Ovary (tissue), 9 donors: Measurements from ENCODE around the gene WARS2. TPM values are rescaled to one million over a fixed set of nuclear protein-coding genes. Genes with fewer than 3 reads are reported as not detected.

ENCODE experiments used
- DNase-seq, 5 donors: peaks; one replicate each; pipeline ENCODE4 v3.0.0-alpha.2; 2019 to 2020
- H3K27ac ChIP-seq, 2 donors: fragments of 200-600 bp; one replicate each; pipeline versions ENCODE4 v1.5.1 to v1.8.0; 2019 to 2022
- H3K27me3 ChIP-seq: fragments of 200-600 bp; one replicate; pipeline ENCODE4 v1.8.0; 2022
- H3K36me3 ChIP-seq: fragments of 200-600 bp; sonication (generic); one replicate; pipeline ENCODE4 v1.5.1; 2019
- H3K4me1 ChIP-seq: one replicate; pipeline ENCODE4 v1.8.1; 2013; ENCODE audit warnings: mild to moderate bottlenecking, moderate library complexity; ENCODE audit not compliant: insufficient read depth
- H3K4me3 ChIP-seq: fragments of 200-600 bp; sonication (generic); one replicate; pipeline ENCODE4 v1.5.1; 2017
- H3K9me3 ChIP-seq, 2 donors: fragments of 200-600 bp in 1 of 2; sonication (generic) in 1 of 2; one replicate each; pipeline versions ENCODE4 v1.5.1 to v1.8.1; 2013 to 2019; ENCODE audit warnings: mild to moderate bottlenecking in 1 of 2, moderate library complexity in 1 of 2
- CTCF ChIP-seq, 3 donors: fragments of 450-650 bp in 2 of 3; fragments of 200-600 bp in 1 of 3; IDR thresholded peaks; one replicate each; pipeline versions ENCODE4 v1.5.1 to v1.8.0; 2016 to 2022; ENCODE audit warnings: antibody characterized with exemption in 3 of 3, mild to moderate bottlenecking in 1 of 3
- EP300 ChIP-seq: sonication (generic); formaldehyde crosslinking; IDR thresholded peaks from one replicate; pipeline ENCODE4 v1.6.1; 2017; ENCODE audit warnings: antibody characterized with exemption
- POLR2A ChIP-seq: fragments of 450-650 bp; IDR thresholded peaks from one replicate; pipeline ENCODE4 v1.6.1; 2017; ENCODE audit warnings: antibody characterized with exemption, mild to moderate bottlenecking, moderate library complexity
- WGBS, 3 donors: extraction: QIAGEN DNeasy Blood & Tissue Kit in 1 of 3; methylation state at CpG; one replicate each; pipeline versions ENCODE4 v1.1.5 to v1.1.7; 2013 to 2017; 5-methylcytosine and 5-hydroxymethylcytosine counted together
- intact Hi-C, 4 donors: fragments of 100-400 bp; cut with DNase I; formaldehyde crosslinking; loops; one replicate each; pipeline versions ENCODE4 v1.11.0 to v1.15.1; 2022 to 2023
- polyA plus RNA-seq, 2 donors: library from polyadenylated mRNA; stranded (reverse); fragments of 200-250 nt in 1 of 2; fragments of 350-450 nt in 1 of 2; fragmentation: Illumina TruSeq in 1 of 2; extraction: RNeasy Lipid Tissue Mini Kit (QIAGEN cat#74804) in 1 of 2; gene quantifications; one replicate each; pipeline ENCODE4 v1.2.3, GENCODE V29; 2013 to 2014
- total RNA-seq, 7 donors: library from RNA; depleted of rRNA in 2 of 7; stranded (reverse); fragments of >200 nt in 2 of 7; fragmentation: NEBNext Ultra II Directional in 3 of 7; extraction: Animal tissue kit (Norgen Biotek cat#: 25700) in 3 of 7; gene quantifications; one replicate each; pipeline versions ENCODE4 v1.1.0 to v1.2.4, GENCODE V29; 2016 to 2023
- donor health status: DM: no; HTN: no; CAD: no; lungs with moderate emphysema.
- donor health status: DM: no; HTN: no; CAD: no.
- donor health status: Bipolar disorder and iron deficiency.
- donor health status: DM: yes; HTN: yes; CAD: no.
- donor health status: DM: no; HTN: no; CAD: no.
- donor health status: DM: yes; HTN: yes; CAD: no.

The WARS2 gene
- total and polyA plus RNA-seq, 9 donors, result 6.1 to 20.3 (median 15.5) TPM

- DNase-seq, result no peak
- Histone ChIP-seq H3K4me3 (no peak overlapping the region), H3K27ac (no peak overlapping the region), H3K27me3 (no peaks in the 10 kb centered on the region), H3K9me3 (no peaks in the 10 kb centered on the region), H3K4me1 (peaks cover 14% of the 10 kb centered on the region), H3K36me3 (no peaks in the 10 kb centered on the region)
- WGBS, 3 donors, result 55 to 78% (median 61%) methylated on average over 2 of the region's 2 CpGs
- TF ChIP-seq EP300 (no peak), POLR2A (no peak), CTCF (IDR thresholded peaks at IDR 0.05) (no peak)
- intact Hi-C loops, result no loop called here
Measured at GRCh38 chr1:119004781-119005180, 135.7 kb downstream of the WARS2 start.

- intact Hi-C loops, result no loop called here
- no peaks in the 10 kb centered on the region for H3K27me3 ChIP-seq
- DNase-seq, result no peak
- TF ChIP-seq POLR2A, result no peak
- no peak for TF ChIP-seq CTCF (IDR thresholded peaks at IDR 0.05)
- TF ChIP-seq EP300, result no peak
- no peak overlapping the region for H3K27ac ChIP-seq
- H3K36me3 ChIP-seq, result no peaks in the 10 kb centered on the region
- no peak overlapping the region for H3K4me3 ChIP-seq
- H3K9me3 ChIP-seq, result no peaks in the 10 kb centered on the region
- WGBS, 3 donors, result 33 to 46% (median 37%) methylated on average over 5 of the region's 5 CpGs
- peaks cover 14% of the 10 kb centered on the region for H3K4me1 ChIP-seq
Measured at GRCh38 chr1:119004129-119004527, 136.3 kb downstream of the WARS2 start.

- no peaks in the 10 kb centered on the region for H3K27me3 ChIP-seq
- peaks cover 14% of the 10 kb centered on the region for H3K4me1 ChIP-seq
- no peak overlapping the region for H3K27ac ChIP-seq
Measured at GRCh38 chr1:119003413-119004128, 136.9 kb downstream of the WARS2 start.

GRCh38 chr1:119002028-119002686, 138.3 kb downstream of the WARS2 start:
- TF ChIP-seq POLR2A (no peak), CTCF (IDR thresholded peaks at IDR 0.05) (no peak), EP300 (no peak)
- no peaks in the 10 kb centered on the region for H3K9me3 ChIP-seq
- 8 to 12% (median 11%) methylated on average over 16 of the region's 16 CpGs for WGBS, 3 donors
- no peaks in the 10 kb centered on the region for H3K36me3 ChIP-seq
- H3K27ac ChIP-seq, result no peak overlapping the region
- H3K4me3 ChIP-seq, result no peak overlapping the region
- peaks cover 5% of the 10 kb centered on the region for H3K4me1 ChIP-seq
- H3K27me3 ChIP-seq, result no peaks in the 10 kb centered on the region
- intact Hi-C loops, result no loop called here
- DNase-seq, result no peak

More at GRCh38 chr1:119003413-119004128, 136.9 kb downstream of the WARS2 start:
- TF ChIP-seq CTCF (IDR thresholded peaks at IDR 0.05), result no peak
- no peak for TF ChIP-seq EP300
- TF ChIP-seq POLR2A, result no peak
- H3K9me3 ChIP-seq, result no peaks in the 10 kb centered on the region
- H3K4me3 ChIP-seq, result no peak overlapping the region
- intact Hi-C loops, result no loop called here
- H3K36me3 ChIP-seq, result no peaks in the 10 kb centered on the region
- WGBS, 3 donors, result 47 to 55% (median 51%) methylated on average over 14 of the region's 14 CpGs
- no peak for DNase-seq
